ENCODE data around the gene PRPF8. TPM values are rescaled to one million over a fixed set of nuclear protein-coding genes. Genes with fewer than 3 reads are reported as not detected.

Gene PRPF8
- total and polyA plus RNA-seq, 2 of the 13 experiments (the other 11 are each of a cell fraction or from before 2014, with no cell fraction given): 112 to 179 TPM

GRCh38 chr17:1713160-1713877, 28.7 kb upstream of the PRPF8 start:
- FAIRE-seq: no peak
- no peak for ATAC-seq
- CTCF ChIA-PET (ENCODE audit: low intra/inter-chr PET ratio, low total read pairs): interaction anchor here (1.8 to 2.0 kb wide), 2 partner anchors 71 to 152 kb away, joined by 7 to 11 read pairs; no protein-coding TSS in a partner anchor

More at GRCh38 chr17:1713160-1713877, 28.7 kb upstream of the PRPF8 start:
- DNase-seq (ENCODE audit: low spot score): no peak
- peak overlapping the region; percentile 85 for H3K4me2 ChIP-seq (ENCODE audit: low read depth, low read length)
- TF ChIP-seq AGO2 (optimal IDR thresholded peaks at IDR 0.05; ENCODE audit: low read depth, low read length): no peak
- 0 out of 2 replicates have a peak, but pooled peaks have one; percentile 4 for TF ChIP-seq THAP9 (CRISPR knock-in tag; IDR thresholded peaks at IDR 0.05; ENCODE audit: borderline replicate concordance)
- TF ChIP-seq CERS6 (CRISPR knock-in tag; IDR thresholded peaks at IDR 0.05): 0 out of 2 replicates have a peak, but pooled peaks have one; percentile 56
- TF ChIP-seq, protein P1, sequence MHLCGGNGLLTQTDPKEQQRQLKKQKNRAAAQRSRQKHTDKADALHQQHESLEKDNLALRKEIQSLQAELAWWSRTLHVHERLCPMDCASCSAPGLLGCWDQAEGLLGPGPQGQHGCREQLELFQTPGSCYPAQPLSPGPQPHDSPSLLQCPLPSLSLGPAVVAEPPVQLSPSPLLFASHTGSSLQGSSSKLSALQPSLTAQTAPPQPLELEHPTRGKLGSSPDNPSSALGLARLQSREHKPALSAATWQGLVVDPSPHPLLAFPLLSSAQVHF (CRISPR knock-in tag; IDR thresholded peaks at IDR 0.05): 0 out of 2 replicates have a peak, but pooled peaks have one; percentile 48
- TF ChIP-seq ZNF629 (CRISPR knock-in tag; conservative IDR thresholded peaks at IDR 0.05): peak; percentile 33; the same call in 1 of the 2 replicates
- 0 out of 2 replicates have a peak, but pooled peaks have one; percentile 7 for TF ChIP-seq SALL2 (CRISPR knock-in tag; IDR thresholded peaks at IDR 0.05)
- TF ChIP-seq FOXK2 (IDR thresholded peaks at IDR 0.05): no peak
- TF ChIP-seq, protein P2, sequence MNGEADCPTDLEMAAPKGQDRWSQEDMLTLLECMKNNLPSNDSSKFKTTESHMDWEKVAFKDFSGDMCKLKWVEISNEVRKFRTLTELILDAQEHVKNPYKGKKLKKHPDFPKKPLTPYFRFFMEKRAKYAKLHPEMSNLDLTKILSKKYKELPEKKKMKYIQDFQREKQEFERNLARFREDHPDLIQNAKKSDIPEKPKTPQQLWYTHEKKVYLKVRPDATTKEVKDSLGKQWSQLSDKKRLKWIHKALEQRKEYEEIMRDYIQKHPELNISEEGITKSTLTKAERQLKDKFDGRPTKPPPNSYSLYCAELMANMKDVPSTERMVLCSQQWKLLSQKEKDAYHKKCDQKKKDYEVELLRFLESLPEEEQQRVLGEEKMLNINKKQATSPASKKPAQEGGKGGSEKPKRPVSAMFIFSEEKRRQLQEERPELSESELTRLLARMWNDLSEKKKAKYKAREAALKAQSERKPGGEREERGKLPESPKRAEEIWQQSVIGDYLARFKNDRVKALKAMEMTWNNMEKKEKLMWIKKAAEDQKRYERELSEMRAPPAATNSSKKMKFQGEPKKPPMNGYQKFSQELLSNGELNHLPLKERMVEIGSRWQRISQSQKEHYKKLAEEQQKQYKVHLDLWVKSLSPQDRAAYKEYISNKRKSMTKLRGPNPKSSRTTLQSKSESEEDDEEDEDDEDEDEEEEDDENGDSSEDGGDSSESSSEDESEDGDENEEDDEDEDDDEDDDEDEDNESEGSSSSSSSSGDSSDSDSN (CRISPR knock-in tag; IDR thresholded peaks at IDR 0.05): peak; percentile 23; the same call in 1 of the 2 replicates
- H3K27ac ChIP-seq (ENCODE audit: extremely low read length, insufficient read depth, low read length): no peak overlapping the region
- no peaks in the 10 kb centered on the region for H3K9me3 ChIP-seq (ENCODE audit: low read length)
- intact Hi-C loops (cut with micrococcal nuclease; ENCODE audit: unreplicated experiment): loop anchor here (10.0 kb wide), 1 partner anchor 151 kb away; no protein-coding TSS in a partner anchor
- POLR2A ChIA-PET: interaction anchor here (0.6 to 17.5 kb wide), 18 partner anchors 12 to 116 kb away, joined by 3 to 480 read pairs (median 10); partner anchors contain the start of genes PRPF8, RILP, RPA1 and SERPINF1
- in situ Hi-C loops (cut with HindIII; ENCODE audit: extremely low pct_ligation_motif_present, low pct_unique_long_range_greater_than_20kb): loop anchor here (25.0 kb wide), 1 partner anchor 324 kb away; the partner anchor contains the start of genes DPH1, OVCA2 and RTN4RL1
- H3K27me3 ChIP-seq (ENCODE audit: control insufficient read depth in 1 of 2, insufficient read depth in 2 of 2, low read length in 2 of 2): no peaks in the 10 kb centered on the region; a peak in 1 of 5 replicates
- peaks cover 6 to 19% of the 10 kb centered on the region in 2 experiments for H3K36me3 ChIP-seq (replicated peaks in 1 of 2; ENCODE audit: control insufficient read depth in 1 of 2, insufficient read depth in 2 of 2, low read length in 2 of 2)
- H3K9ac ChIP-seq (ENCODE audit: insufficient read depth, low read depth, low read length): no peak overlapping the region
- H3K79me2 ChIP-seq (ENCODE audit: insufficient read depth, low read length): peaks cover 12% of the 10 kb centered on the region
- H3K4me3 ChIP-seq (replicated peaks in 1 of 3; ENCODE audit: insufficient read depth in 1 of 3, low read depth in 2 of 3, low read length in 3 of 3): peak overlapping the region in 1 of 3 experiments; percentile 86; a peak in 2 of 6 replicates
- 85% methylated on average over 10 of the region's 10 CpGs for WGBS (ENCODE audit: low lambda C conversion rate)
- H3K4me1 ChIP-seq (ENCODE audit: insufficient read depth, low read length): peaks cover 42% of the 10 kb centered on the region
- H2AFZ ChIP-seq (ENCODE audit: low read length): no peak overlapping the region
- H4K20me1 ChIP-seq (ENCODE audit: insufficient read depth, low read length): peaks cover 10% of the 10 kb centered on the region
- TSS peak; percentile 44 for BruUV-seq (replicated peaks)
